GM12878 (cell line): Measurements from ENCODE around the gene HADHA. TPM values are rescaled to one million over a fixed set of nuclear protein-coding genes. Genes with fewer than 3 reads are reported as not detected.

ENCODE experiments used
- ATAC-seq: fragments of 200-7000 bp; cut with Tn5 transposase; 3 replicates; pipeline ENCODE4 v1.9.1; 2020; ENCODE audit warnings: mild to moderate bottlenecking, moderate library complexity
- BruUV-seq: library from RNA; stranded (reverse); fragments of 400-500 nt; replicated peaks from 2 replicates; lab custom pipeline; 2021; lab: Mats Ljungman, UMichigan
- CTCF ChIA-PET: fragments of 300-600 bp; sonication (Branson Sonifier 250); formaldehyde crosslinking; extraction: SDS; loops from one replicate; lab custom pipeline; 2021; ENCODE audit warnings: inconsistent platforms; lab: Yijun Ruan, JAX
- POLR2A ChIA-PET: fragments of 350-600 bp; formaldehyde crosslinking; extraction: SDS; loops from one replicate; lab custom pipeline; 2021; ENCODE audit warnings: inconsistent platforms; lab: Charles Lee
- RAD21 ChIA-PET: fragments of 300-600 bp; sonication (Branson Sonifier 250); formaldehyde crosslinking; loops from one replicate; lab custom pipeline; 2023; ENCODE audit warnings: antibody characterized with exemption; ENCODE audit not compliant: unreplicated experiment; lab: Charles Lee
- SMC1A ChIA-PET: fragments of 300-600 bp; sonication (Branson Sonifier 250); formaldehyde crosslinking; loops from one replicate; lab custom pipeline; 2023; ENCODE audit not compliant: unreplicated experiment, uncharacterized antibody; lab: Charles Lee
- DNase-seq: peaks from one replicate; pipeline ENCODE4 v3.0.0-alpha.2; 2011; ENCODE audit warnings: low read depth, low spot score
- FAIRE-seq: peaks from 3 replicates; lab custom pipeline; 2011; peaks lifted over from hg19 to GRCh38; lab: Jason Lieb, UNC
- H2AFZ ChIP-seq: 2 replicates; pipeline ENCODE4 v1.6.0; 2011; ENCODE audit warnings: low read depth, low read length, control low read depth; ENCODE audit not compliant: control insufficient read depth
- H3K27ac ChIP-seq: 2 replicates; pipeline ENCODE4 v1.5.1; 2011; ENCODE audit warnings: control low read depth; ENCODE audit not compliant: control insufficient read depth, insufficient read depth
- H3K27me3 ChIP-seq, 2 experiments: replicated peaks in 1 of 2; 2 replicates each; pipeline versions ENCODE4 v1.6.0 to v1.6.1; 2011; ENCODE audit warnings: low read length in 1 of 2; ENCODE audit not compliant: control insufficient read depth in 2 of 2, insufficient read depth in 2 of 2
- H3K36me3 ChIP-seq, 2 experiments: 2 replicates each; pipeline ENCODE4 v1.5.1; 2011; ENCODE audit warnings: low read length in 1 of 2; ENCODE audit not compliant: control insufficient read depth in 2 of 2, insufficient read depth in 2 of 2
- H3K4me1 ChIP-seq: 2 replicates; pipeline ENCODE4 v1.6.1; 2011; ENCODE audit warnings: mild to moderate bottlenecking, low read length, moderate library complexity, mixed read lengths; ENCODE audit not compliant: control insufficient read depth, insufficient read depth
- H3K4me2 ChIP-seq: 2 replicates; pipeline ENCODE4 v1.6.0; 2011; ENCODE audit warnings: control low read depth; ENCODE audit not compliant: control insufficient read depth, insufficient read depth
- H3K4me3 ChIP-seq: fragments of 200-600 bp; sonication (generic); 2 replicates; pipeline ENCODE4 v1.5.1; 2016
- H3K79me2 ChIP-seq: 2 replicates; pipeline ENCODE4 v1.6.0; 2011; ENCODE audit warnings: low read length; ENCODE audit not compliant: control insufficient read depth, insufficient read depth
- H3K9ac ChIP-seq: 2 replicates; pipeline ENCODE4 v1.8.0; 2011; ENCODE audit warnings: low read length, control low read depth, mixed read lengths; ENCODE audit not compliant: control insufficient read depth, insufficient read depth
- H3K9me3 ChIP-seq: replicated peaks from 3 replicates; pipeline ENCODE4 v1.5.1; 2011; ENCODE audit warnings: mild to moderate bottlenecking, low read length; ENCODE audit not compliant: control insufficient read depth, insufficient read depth
- H4K20me1 ChIP-seq: 2 replicates; pipeline ENCODE4 v1.6.0; 2011; ENCODE audit not compliant: control insufficient read depth, insufficient read depth
- BCL11A ChIP-seq: IDR thresholded peaks from 2 replicates; pipeline ENCODE4 v1.6.1; 2011; ENCODE audit warnings: low read depth, low read length
- FOXK2 ChIP-seq: fragments of 450-650 bp; IDR thresholded peaks from 2 replicates; pipeline ENCODE4 v1.6.1; 2017; ENCODE audit warnings: mild to moderate bottlenecking, moderate library complexity
- LARP7 ChIP-seq: fragments of 450-650 bp; IDR thresholded peaks from 2 replicates; pipeline ENCODE4 v1.6.1; 2017; ENCODE audit warnings: mild to moderate bottlenecking
- MLLT1 ChIP-seq: fragments of 450-650 bp; IDR thresholded peaks from 2 replicates; pipeline ENCODE4 v1.6.1; 2016; ENCODE audit warnings: mild to moderate bottlenecking
- NFXL1 ChIP-seq: fragments of 450-650 bp; IDR thresholded peaks from 2 replicates; pipeline ENCODE4 v1.6.1; 2017; ENCODE audit warnings: antibody characterized with exemption, mild to moderate bottlenecking, borderline replicate concordance
- NR2C1 ChIP-seq: fragments of 450-650 bp; IDR thresholded peaks from 2 replicates; pipeline ENCODE4 v1.6.1; 2017; ENCODE audit warnings: antibody characterized with exemption, mild to moderate bottlenecking, moderate library complexity
- POU2F2 ChIP-seq: IDR thresholded peaks from 3 replicates; pipeline ENCODE4 v1.6.1; 2011; ENCODE audit warnings: low read depth, mild to moderate bottlenecking, low read length, borderline replicate concordance
- STAT1 ChIP-seq: fragments of 450-650 bp; conservative IDR thresholded peaks from 2 replicates; pipeline ENCODE4 v1.6.1; 2014; ENCODE audit warnings: antibody characterized with exemption, mild to moderate bottlenecking
- TARDBP ChIP-seq: IDR thresholded peaks from 2 replicates; pipeline ENCODE4 v1.6.1; 2016; ENCODE audit warnings: borderline replicate concordance
- ZNF384 ChIP-seq: IDR thresholded peaks from 2 replicates; pipeline ENCODE4 v1.6.1; 2012; ENCODE audit warnings: low read depth, mild to moderate bottlenecking, low read length, improper control_type of control experiment, borderline replicate concordance
- ZNF592 ChIP-seq: fragments of 450-650 bp; IDR thresholded peaks from 2 replicates; pipeline ENCODE4 v1.6.1; 2017; ENCODE audit warnings: mild to moderate bottlenecking, moderate library complexity
- ZNF622 ChIP-seq: fragments of 450-650 bp; IDR thresholded peaks from 2 replicates; pipeline ENCODE4 v1.6.1; 2017; ENCODE audit warnings: mild to moderate bottlenecking, inconsistent platforms
- WGBS: methylation state at CpG from one replicate; pipeline ENCODE4 v1.1.6; 2016; ENCODE audit warnings: low lambda C conversion rate; ENCODE audit not compliant: insufficient replicate concordance, insufficient coverage; ENCODE audit errors: missing lambda C conversion rate; 5-methylcytosine and 5-hydroxymethylcytosine counted together
- in situ Hi-C: fragments of 300-500 bp; cut with MboI; formaldehyde crosslinking; loops from 9 replicates; pipeline ENCODE4 v1.14.3; 2018; ENCODE audit warnings: mixed read lengths
- intact Hi-C: fragments of 100-400 bp; cut with micrococcal nuclease; formaldehyde crosslinking; loops from one replicate; pipeline ENCODE4 v1.14.2; 2022; ENCODE audit not compliant: unreplicated experiment
- polyA plus RNA-seq, 11 experiments: library from polyadenylated mRNA; depleted of rRNA in 4 of 11; unstranded in 6 of 11; stranded (reverse) in 5 of 11; fragments of >200 nt; fragmentation: Nextera tagmentation in 4 of 11; fragmentation: Illumina TruSeq in 1 of 11; extraction: Ambion mirVana in 4 of 11; extraction: Trizol in 1 of 11; gene quantifications; 1 replicate in 1 of 11; 2 replicates in 10 of 11; pipeline versions ENCODE4 v1.2.1 to v1.2.3, GENCODE V29; 2011 to 2016; ENCODE audit warnings: inconsistent platforms in 2 of 11, missing spikeins in 2 of 11, low read depth in 1 of 11
- total RNA-seq, 4 experiments: library from RNA; depleted of rRNA in 3 of 4; stranded (reverse); fragments of >200 nt in 3 of 4; fragmentation: Illumina TruSeq in 1 of 4; extraction: Trizol in 1 of 4; gene quantifications; 2 replicates each; pipeline versions ENCODE4 v1.2.1 to v1.2.3, GENCODE V29; 2013 to 2021

Gene HADHA
- total and polyA plus RNA-seq, 10 of the 15 experiments (the other 5 are each of a cell fraction or from before 2014, with no cell fraction given), result 109 to 207 (median 165) TPM

GRCh38 chr2:26189123-26189522 lies 55.3 kb downstream of the HADHA start (continued):
- TF ChIP-seq MLLT1 (no peak), NFXL1 (no peak), FOXK2 (no peak)

- ChIA-PET POLR2A (no interaction called here), CTCF (interaction anchor here (0.6 to 1.2 kb wide), 3 partner anchors 12 to 1695 kb away, joined by 3 read pairs; no protein-coding TSS in a partner anchor), RAD21 (no interaction called here)
- in situ Hi-C loops, result no loop called here
- H3K4me3 ChIP-seq, result no peak overlapping the region
- BruUV-seq, result no TSS peak
- intact Hi-C loops, result no loop called here
- H3K27me3 ChIP-seq, result 0 out of 4 replicates have a peak, but pooled peaks cover 0 to 2% of the 10 kb centered on the region in 2 experiments
- TF ChIP-seq ZNF592 (no peak), ZNF384 (no peak), POU2F2 (no peak), NR2C1 (no peak), LARP7 (no peak), ZNF622 (no peak), TARDBP (no peak), BCL11A (no peak), STAT1 (no peak)
- TF ChIP-seq, all 136 proteins: peak for 0
- Histone ChIP-seq H4K20me1 (no peaks in the 10 kb centered on the region), H3K27ac (no peak overlapping the region), H3K4me1 (no peaks in the 10 kb centered on the region), H3K36me3 (peaks cover 9 to 12% of the 10 kb centered on the region in 2 experiments; a peak in 3 of 4 replicates), H2AFZ (no peak overlapping the region), H3K9me3 (no peaks in the 10 kb centered on the region), H3K79me2 (no peaks in the 10 kb centered on the region), H3K4me2 (no peak overlapping the region), H3K9ac (no peak overlapping the region)
- ATAC-seq, result no peak
- DNase-seq, result no peak
- 67% methylated on average over 16 of the region's 16 CpGs for WGBS
- SMC1A ChIA-PET, result interaction anchor here (0.6 kb wide), 1 partner anchor 216 kb away, joined by 3 read pairs; no protein-coding TSS in a partner anchor
- no peak for FAIRE-seq
These were observed 56.8 kb downstream of the HADHA start for GRCh38 chr2:26187537-26188104.
